Neural progenitor cell (in vitro differentiated cells): Measurements from ENCODE around the gene HCAR1. TPM values are rescaled to one million over a fixed set of nuclear protein-coding genes. Genes with fewer than 3 reads are reported as not detected.

Experiments used
- small RNA-seq: library from RNA; depleted of rRNA; stranded (forward); fragments of <200 nt; gene quantifications from one replicate; pipeline ENCODE3, GENCODE V24; 2015
- total RNA-seq: library from RNA; depleted of rRNA; stranded (reverse); fragments of >200 nt; gene quantifications from 2 replicates; pipeline ENCODE4 v1.2.3, GENCODE V29; 2015; ENCODE audit warnings: low replicate concordance

HCAR1 gene
- total RNA-seq, 1 donor from 2014 or later = not detected

Small RNA genes lying within 50 kb of the gene (small RNA-seq; reads per million reads assigned to genes)
- gene AC026333.2 = not detected
- gene RF00019 = not detected

Other genes starting within 250 kb of the HCAR1 start
- gene ZCCHC8, start 229.9 kb downstream of the HCAR1 start, total RNA-seq = 34.5 and 49.1 TPM in 2 replicates
- 156 and 248 TPM in 2 replicates for gene RSRC2, start 203.9 kb downstream of the HCAR1 start, total RNA-seq
- gene KNTC1, start 203.6 kb downstream of the HCAR1 start, total RNA-seq = 196 and 249 TPM in 2 replicates
- gene HCAR2, start 27.5 kb downstream of the HCAR1 start, total RNA-seq = not detected in 2 replicates
- not detected in 2 replicates for gene HCAR3, start 14.0 kb downstream of the HCAR1 start, total RNA-seq
- gene DENR, start 22.0 kb upstream of the HCAR1 start, total RNA-seq = 52.9 and 100.0 TPM in 2 replicates
- gene CCDC62, start 43.7 kb upstream of the HCAR1 start, total RNA-seq = 0.79 and 0.81 TPM in 2 replicates
- gene HIP1R, start 104.6 kb upstream of the HCAR1 start, total RNA-seq = 19.3 and 25.6 TPM in 2 replicates
- gene VPS37B, start 165.3 kb upstream of the HCAR1 start, total RNA-seq = 19.4 and 23.9 TPM in 2 replicates
- 1.9 and 5.3 TPM in 2 replicates for gene ABCB9, start 235.6 kb upstream of the HCAR1 start, total RNA-seq
- gene OGFOD2, start 244.4 kb upstream of the HCAR1 start, total RNA-seq = 9.9 and 20.6 TPM in 2 replicates
- gene ARL6IP4, start 249.8 kb upstream of the HCAR1 start, total RNA-seq = 83.8 and 143 TPM in 2 replicates